NCI-H187 (cell line): ENCODE results near the gene TRIM62.
"Not testable (repeated sequence)": the region's sequence is repeated elsewhere in the genome, so short reads cannot be mapped to it uniquely, and the experiment has no call there.

Experiments used
- DNase-seq, 2 experiments: peaks; one replicate each; lab custom pipeline; 2025; lab: John Stamatoyannopoulos, UW

The TRIM62 gene

GRCh38 chr1:33158366-33158765 lies 23.5 kb downstream of the TRIM62 start:
- no peak for DNase-seq

DNA sequence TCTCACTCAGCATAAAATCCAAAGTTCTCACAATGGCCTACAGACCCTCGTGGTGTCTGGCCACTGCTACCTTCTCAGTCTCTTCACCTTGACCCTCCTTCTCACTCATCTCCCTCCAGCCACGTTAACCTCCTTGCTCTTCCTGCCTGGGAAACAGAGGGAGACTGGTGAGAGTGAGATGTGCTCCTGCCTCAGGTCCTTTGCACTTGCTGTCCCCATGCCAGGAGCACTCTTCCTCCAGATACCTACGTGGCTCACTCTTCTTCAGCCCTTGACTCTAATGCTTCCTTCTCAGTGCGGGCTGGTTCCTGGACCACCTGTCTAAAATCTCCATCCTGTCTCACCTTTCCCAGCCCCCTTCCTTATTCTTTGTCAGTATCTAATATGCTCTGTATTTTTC lies 24.7 kb downstream of the TRIM62 start:
- DNase-seq = no peak

GRCh38 chr1:33155877-33156538 lies 25.8 kb downstream of the TRIM62 start:
- DNase-seq = no peak

- no peak for DNase-seq
Measured at GRCh38 chr1:33153650-33154049, 28.2 kb downstream of the TRIM62 start.

- DNase-seq = peak; percentile 24 to 52
Measured at GRCh38 chr1:33152685-33153432, 29.0 kb downstream of the TRIM62 start.

DNA sequence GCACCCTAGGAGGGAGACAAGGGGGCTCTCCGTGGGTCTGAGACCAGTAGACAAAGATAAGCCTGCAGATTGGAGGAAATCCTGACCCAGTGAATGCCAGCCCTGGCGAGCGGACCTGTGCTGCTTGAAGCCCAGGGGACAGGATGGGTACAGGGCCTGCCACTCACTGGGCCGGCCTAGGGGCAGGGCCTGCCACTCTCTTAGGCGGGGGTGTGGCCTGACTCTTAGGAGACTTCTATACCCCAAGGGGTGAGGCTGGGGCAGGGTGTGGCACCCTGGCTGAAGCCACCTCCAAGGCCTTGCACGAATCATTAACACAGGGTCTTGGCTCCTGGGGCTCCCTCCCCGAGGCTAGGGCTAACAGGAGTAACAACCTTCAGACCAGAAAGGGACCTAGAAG lies 30.7 kb downstream of the TRIM62 start:
- DNase-seq = no peak

DNA sequence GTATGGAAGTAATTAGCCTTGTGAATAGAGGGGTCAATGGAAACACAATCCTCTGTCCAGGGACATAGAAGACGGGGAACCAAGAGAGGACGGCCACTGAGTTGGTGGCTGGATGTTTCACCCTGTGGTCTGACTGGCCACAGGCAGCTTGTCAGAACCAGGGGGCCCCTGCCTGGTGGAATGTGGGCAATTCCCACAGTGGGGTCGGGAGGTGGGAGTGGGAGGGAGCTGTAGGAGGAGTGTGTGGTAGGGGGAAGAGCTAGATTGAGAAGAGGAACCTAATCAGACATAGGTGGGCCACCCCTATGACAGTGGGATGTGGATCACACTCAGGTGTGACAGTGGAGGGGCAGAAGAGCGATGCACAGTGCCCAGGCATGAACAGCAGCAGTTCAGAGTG lies 31.3 kb downstream of the TRIM62 start:
- no peak for DNase-seq

DNA sequence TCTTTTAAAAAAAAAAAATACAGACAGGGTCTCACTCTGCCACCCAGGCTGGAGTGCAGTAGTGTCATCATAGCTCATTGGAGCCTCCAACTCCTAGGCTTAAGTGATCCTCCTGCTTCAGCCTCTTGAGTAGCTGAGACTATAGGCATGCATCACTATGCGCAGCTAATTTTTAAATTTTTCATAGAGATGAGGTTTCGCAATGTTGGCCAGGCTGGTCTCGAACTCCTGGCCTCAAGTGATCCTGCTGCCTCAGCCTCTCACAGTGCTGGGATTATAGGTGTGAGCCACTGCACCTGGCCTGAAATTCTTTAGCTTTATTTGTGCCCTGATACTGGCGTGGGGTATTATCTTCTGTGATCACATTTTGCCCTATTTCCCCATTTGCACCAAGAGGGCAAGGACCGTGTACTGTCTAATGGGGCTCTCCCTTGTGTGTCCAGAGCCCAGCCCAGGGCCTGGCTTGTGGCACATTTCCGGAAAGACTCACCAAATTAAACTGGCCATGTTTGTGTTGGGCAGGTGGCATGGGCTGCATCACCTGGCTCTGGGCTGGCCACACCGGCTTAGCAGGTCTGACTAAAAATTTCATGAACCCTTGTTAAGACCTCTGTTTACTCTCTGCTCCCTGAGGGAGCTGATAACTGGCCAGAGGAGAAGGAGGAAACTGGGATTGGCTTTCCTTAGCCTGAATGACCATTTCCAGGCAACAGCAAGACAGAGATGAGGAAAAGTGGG lies 32.2 kb downstream of the TRIM62 start:
- DNase-seq = no peak

DNA sequence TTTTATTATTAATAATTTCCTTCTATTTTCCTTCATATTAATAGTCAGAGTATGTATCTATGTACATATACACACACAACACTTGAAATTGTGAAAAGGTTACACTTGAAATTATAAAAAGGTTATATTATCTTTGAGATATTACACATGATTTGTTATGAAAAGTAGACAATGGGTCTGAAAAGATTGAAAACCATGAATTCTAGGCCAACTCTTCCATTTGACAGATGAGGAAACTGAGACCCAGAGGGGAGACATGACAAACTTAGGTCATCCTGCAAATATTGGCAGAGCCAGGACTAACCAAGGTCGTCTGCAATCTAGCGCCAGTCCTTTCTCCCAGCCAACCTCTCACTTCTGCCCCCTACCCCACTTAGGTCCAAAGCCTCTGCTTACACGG lies 33.2 kb downstream of the TRIM62 start:
- no peak for DNase-seq

DNA sequence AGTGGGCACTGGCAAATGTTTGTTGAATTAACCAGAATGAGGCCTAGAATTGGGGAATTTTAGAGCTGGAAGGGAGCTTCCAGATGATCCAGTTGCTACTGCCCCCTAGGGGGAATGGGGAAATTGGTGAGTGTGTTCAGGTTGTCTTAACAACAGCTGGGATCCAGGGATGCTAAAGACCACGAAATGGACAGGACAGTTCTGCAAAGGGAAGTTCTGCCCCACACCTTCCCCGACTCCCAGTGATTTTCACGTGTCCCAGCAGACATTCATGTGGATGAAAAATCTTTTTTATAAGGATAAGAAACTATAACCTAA lies 33.9 kb downstream of the TRIM62 start:
- no peak for DNase-seq

- DNase-seq = no peak
Measured at GRCh38 chr1:33147275-33147996, 34.4 kb downstream of the TRIM62 start.

DNA sequence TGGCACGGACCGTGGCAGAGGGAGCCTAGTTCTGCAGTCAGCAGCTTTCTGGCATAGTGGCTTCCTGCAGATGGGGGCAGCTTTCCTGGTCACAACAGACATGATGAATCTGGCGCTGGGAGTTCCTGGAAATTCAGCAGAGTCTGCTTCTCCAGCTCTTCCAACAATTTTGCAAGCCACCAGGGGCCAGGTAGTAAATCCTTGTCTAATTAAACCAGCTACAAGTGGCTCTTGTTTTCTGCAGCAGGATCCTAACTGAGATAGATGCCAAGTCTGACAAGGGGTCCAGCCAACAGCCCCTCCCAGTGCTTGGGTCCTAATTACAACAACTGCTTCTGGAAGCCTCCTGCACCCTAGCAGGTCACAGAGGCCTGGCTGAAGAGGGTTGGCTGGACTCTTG lies 35.8 kb downstream of the TRIM62 start:
- no peak for DNase-seq

DNA sequence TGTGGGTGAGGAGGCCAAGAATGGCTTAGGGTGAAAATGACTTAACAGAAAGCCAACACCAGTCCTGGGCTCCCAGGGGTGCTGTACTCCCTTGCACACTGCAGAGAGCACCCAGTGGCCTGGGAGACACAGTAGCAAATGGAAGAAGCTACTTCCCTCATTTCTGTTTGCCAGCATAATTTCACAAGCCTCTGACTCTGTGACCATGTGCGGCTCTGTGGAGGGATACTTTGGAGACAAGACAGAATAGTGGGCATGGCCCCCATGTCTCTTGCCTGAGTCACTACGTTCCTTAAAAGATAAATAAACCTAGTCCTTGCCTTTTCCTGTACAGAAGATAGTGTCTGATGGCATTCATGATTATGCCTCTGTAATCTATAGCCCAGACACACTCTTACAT lies 38.1 kb downstream of the TRIM62 start:
- DNase-seq = no peak

DNA sequence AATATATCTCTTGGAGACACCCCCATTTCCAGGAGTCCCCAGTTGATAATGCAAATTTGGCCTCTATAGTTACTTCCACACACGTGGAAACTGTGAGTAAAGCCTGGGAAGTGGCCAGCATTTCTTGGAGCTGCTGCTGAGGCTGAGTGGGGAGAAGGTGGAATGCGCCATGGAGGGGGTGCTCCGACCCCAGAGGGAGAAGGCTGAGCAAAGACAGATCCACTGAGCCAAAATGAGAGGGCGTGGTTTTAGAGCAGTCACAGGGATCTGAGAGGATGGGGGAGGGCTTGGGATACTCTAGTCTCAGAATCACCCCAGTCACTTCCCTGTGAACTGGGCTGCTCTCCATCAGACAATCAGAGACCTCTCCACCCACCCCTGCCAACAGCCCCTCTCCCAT lies 38.7 kb downstream of the TRIM62 start:
- DNase-seq = no peak

DNA sequence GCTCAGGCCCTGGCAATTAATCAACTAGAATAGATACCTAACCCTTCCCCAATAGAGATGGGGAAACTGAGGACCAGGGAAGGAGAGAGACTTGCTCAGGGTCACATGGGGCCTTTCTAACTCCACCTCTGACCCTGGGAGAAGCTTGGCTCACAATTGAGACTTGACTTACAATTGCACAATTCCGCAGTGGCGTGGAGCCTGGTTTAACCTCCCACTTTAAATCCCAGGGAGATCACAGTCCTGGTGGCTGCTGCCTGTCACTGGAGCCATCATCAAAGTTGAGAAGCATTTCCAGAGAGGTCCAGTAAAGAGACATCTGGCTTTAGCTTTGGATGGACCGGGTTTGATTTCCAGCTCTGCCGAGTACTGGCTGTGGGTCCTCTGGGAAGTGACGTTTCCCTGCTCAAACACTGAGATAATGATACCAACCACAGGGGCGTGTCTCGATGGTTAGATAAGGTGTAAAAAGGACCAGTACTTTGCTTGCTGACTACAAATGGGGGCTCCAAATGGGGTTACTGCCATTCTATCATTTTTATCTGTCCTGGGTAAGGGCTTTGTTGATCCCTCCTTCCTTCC lies 39.3 kb downstream of the TRIM62 start:
- no peak for DNase-seq

- no peak for DNase-seq
Measured at GRCh38 chr1:33141781-33142180, 40.1 kb downstream of the TRIM62 start.

DNA sequence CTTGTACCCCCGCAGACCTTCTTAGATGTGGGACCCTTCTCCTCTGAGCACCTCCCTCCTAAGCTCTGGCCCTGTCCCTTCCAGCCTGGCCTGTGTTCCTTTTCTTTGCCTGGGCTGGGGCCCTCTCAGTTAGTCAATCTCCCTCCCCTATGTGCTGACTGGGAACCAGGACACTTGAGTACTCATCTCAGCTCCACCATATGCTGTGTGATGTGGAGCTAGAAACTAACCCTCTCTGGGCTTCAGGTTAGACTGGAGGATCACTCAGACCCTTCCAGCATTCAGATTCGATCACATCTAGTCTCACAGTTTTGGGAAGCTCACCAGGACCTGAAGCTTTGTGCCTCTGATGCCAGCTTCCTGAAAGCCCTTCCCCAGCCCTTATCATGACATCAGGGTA lies 40.6 kb downstream of the TRIM62 start:
- DNase-seq = no peak

- DNase-seq = no peak
Measured at GRCh38 chr1:33140153-33141149, 41.4 kb downstream of the TRIM62 start.

DNA sequence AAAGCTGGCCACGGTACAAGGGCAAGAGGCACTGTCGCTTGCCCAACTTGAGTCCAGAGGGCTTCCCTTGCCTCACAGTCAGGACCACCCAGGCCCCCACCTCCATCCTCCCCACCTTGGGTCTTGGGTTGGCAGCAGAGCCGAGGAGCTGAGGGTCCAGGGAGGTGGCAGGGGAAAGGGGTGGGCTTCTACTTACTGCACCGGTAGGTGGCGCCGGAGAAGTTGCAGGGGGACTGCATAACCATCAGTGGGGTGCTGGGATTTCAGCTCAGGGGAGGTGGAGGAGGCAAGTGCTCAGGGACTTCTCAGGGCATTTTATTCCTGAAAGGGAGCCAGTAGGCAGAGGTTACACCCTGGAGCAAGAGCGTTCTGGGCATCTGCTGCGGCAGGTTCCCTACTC lies 44.0 kb downstream of the TRIM62 start:
- DNase-seq = no peak

DNA sequence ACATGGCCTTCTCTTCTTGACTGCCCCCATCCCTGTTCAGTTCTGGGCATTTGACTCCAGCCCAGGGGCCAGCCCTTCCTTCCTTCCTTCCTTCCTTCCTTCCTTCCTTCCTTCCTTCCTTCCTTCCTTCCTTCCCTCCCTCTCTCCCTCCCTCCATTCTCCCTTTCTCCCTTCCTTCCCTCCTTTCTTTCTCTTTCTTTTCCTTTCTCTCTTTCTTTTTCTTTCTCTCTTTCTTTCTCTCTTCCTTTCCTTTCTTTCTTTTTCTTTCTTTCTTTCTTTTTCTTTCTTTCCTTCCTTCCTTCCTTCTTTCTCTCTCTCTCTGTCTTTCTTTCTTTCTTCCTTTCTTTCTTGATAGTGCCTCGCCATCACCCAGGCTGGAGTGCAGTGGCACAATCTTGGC lies 45.8 kb downstream of the TRIM62 start:
- DNase-seq = not testable (repeated sequence)

DNA sequence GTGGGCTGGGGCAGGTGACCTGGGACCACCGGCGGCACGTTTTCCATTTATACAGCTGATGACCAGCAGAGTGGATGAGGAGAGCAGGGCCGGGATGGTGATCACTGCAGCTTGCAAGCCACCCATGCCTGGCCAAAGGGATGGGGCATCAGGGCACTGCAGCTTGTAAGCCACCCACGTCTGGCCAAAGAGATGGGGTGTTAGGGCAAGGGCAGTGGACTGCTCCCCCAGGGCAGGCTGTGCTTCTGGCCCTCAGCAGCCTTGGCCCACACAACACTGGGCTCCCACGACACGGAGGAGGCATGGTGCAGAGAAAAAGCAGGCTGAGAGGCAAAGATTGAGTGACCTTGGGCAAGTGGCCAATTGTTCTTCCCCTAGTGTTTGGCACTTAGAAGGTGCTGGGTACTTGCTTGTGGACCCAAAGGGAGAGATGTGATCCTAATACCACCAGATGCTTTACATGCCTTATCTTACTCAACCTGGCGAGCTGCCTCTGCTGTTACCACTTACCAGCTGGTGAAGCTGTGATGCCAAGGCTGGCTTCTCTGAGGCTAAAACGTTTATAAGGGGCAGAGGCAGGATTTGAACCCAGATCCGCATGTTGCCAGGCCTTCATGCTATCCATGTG lies 48.3 kb downstream of the TRIM62 start:
- DNase-seq = no peak
